GM18505 (cell line): Measurements from ENCODE around the gene MPST.
"Not testable (repeated sequence)": the region's sequence is repeated elsewhere in the genome, so short reads cannot be mapped to it uniquely, and the experiment has no call there.

Source experiments
- ATAC-seq: cut with Tn5 transposase; IDR thresholded peaks from one replicate; pipeline ENCODE4 v1.9.1; 2021; ENCODE audit not compliant: unreplicated experiment
- POLR2A ChIP-seq: IDR thresholded peaks from 4 replicates; pipeline ENCODE4 v1.6.1; 2011; ENCODE audit warnings: borderline replicate concordance; ENCODE audit not compliant: insufficient read depth, insufficient read length; ENCODE audit errors: extremely low read depth

Gene MPST

DNA sequence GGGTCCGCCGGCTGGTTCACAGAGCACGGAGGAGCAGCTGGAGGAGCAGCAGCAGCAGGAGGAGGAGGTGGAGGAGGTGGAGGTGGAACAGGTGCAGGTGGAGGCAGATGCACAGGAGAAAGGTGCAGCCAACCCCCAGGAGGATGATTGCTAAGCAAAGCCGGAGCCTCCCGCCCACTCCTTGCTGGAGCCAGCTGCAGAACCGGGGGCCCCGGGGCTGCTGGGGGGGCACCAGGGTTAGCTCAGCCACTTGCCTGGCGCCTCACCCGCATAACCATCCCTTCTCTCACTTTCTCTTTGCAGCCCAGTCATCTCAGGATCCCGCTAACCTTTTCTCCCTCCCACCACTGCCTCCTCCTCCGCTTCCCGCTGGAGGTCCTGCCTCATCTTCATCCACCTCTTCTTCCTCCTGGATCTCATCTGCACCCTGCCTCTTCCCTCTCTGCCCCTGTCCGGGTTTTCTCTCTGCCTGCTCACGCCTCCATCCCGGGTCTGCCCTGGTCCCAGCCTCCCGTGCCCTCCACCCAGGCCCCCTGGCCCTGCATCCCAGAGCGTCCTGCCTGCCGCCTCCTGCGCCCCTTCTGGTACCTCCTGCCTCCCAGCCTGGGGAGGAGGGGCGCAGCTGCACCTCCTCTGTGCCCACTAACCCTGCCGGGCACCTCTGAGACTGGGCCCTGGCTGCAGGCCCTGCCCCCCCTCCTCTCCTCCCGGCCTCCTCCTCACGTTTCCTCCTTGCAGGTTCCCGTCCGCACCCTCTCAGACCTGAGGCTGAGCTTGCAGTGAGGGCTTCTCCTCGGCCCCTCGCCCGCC, 41.5 kb downstream of the MPST start:
- ATAC-seq = no peak
- TF ChIP-seq POLR2A = no peak

- no peak for TF ChIP-seq POLR2A
- ATAC-seq = no peak
Measured at GRCh38 chr22:37061611-37062375, 42.3 kb downstream of the MPST start.

- TF ChIP-seq POLR2A = no peak
- no peak for ATAC-seq
Measured at GRCh38 chr22:37062376-37062675, 42.8 kb downstream of the MPST start.

GRCh38 chr22:37062702-37063381, 43.3 kb downstream of the MPST start:
- no peak for TF ChIP-seq POLR2A
- no peak for ATAC-seq

DNA sequence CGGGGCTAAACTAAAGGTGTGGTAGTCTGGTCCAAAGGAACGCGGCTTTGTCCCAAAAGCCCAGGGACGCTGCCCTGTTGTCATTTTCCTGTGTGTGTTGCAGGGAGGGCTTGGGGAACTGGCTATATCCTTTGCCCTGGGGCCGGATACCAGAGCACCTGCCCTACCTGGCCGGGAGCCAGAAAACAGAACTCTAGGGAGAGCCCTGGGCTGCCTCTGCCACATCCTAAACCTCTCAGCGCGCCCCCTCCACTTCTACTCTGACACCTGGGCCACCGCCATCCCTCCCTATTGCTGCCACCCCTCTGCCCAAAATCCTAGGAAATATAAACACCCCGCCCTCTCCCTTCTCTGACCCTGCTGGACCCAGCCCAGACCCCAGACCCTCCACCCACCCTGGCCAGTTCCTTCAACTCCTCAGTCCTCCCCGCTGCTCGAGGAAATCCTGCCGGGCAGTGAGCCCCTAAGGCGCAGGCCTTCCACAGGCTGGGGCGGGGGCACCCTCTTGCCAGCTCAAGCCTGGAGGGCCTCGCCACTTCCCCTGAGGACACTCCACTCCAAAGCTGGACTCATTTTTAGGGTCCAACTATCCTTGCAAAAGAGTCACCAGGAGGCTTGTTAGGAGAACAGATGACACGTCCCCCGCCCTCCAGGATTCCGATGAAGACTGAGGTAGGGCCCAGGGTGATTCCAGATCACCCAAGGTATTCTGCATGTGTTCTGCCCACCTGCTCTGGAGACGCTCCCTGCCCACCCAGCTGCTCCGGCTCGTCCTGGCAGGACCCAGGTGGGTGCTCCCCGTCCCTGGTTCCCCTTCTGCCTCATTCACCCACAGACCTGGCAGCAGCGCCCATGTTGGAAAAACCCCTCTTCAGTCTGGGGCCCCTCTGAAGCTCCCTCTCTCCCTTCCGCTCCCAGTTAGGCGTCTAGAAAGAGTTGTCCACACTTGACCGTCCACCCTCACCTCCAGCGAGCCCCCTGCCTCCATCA, 44.2 kb downstream of the MPST start:
- no peak for ATAC-seq
- TF ChIP-seq POLR2A = no peak

GRCh38 chr22:37064553-37064952, 45.0 kb downstream of the MPST start:
- no peak for TF ChIP-seq POLR2A
- ATAC-seq = no peak

DNA sequence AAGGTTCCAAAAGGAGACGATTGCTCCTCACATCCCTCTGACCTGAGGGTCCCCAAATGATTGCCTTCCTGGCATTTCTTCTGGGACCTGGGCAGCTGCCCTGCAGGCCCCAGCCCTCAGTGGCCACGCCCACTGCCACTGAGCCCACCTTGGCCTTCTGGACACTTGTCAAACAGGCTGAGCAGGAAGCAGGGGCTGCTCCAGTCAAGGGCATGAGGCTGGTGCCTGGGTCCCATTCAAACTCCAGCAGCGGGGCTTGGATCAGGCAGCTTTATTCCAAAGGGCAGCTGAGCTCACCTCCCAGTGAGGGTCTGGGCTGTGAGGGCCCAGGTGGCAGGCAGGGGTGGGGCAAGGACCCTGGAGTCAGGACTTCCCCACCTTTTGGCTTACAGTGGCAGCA, 45.6 kb downstream of the MPST start:
- TF ChIP-seq POLR2A = no peak
- ATAC-seq = no peak

DNA sequence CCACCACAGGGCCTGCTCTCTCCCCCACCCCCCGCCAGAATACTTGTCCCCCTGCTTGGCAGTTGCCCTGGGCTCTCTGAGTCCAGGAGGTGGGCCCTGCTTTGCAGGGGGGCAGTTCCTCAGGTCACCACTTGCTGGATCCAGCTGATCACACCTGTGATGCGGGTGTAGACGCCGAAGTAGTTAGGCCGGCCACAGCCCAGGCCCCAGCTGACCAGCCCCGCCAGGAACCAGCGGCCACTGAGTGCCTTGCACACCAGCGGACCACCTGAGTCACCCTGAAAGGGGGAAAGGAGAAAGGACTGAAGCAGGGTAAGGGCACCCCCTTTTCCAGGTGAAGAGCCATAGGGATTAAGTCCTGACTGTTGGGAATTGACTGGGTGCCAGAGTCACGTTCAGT, 46.4 kb downstream of the MPST start:
- TF ChIP-seq POLR2A = no peak
- ATAC-seq = no peak

- TF ChIP-seq POLR2A = no peak
- no peak for ATAC-seq
Measured at GRCh38 chr22:37067428-37067827, 47.9 kb downstream of the MPST start.

DNA sequence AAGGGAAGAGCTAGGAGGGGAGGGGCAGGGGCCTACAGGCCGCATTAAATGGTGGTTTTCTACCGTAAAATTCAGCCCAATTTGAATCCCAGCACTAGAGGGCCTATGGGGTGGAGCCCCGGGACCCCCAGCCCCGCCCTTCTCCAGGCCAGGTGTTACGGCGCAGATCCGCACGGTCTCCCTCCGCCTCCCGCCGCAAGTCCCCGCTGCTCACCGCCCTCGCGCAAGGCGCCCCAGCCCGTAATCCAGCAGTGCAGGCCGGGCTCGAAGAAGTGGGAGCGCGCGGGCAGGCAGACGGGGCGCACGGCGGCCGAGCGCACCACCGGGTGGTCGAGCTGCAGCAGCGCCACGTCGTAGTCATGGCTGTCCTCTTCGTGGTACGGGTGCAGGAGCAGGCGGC, 49.3 kb downstream of the MPST start:
- TF ChIP-seq POLR2A = no peak
- ATAC-seq = no peak

DNA sequence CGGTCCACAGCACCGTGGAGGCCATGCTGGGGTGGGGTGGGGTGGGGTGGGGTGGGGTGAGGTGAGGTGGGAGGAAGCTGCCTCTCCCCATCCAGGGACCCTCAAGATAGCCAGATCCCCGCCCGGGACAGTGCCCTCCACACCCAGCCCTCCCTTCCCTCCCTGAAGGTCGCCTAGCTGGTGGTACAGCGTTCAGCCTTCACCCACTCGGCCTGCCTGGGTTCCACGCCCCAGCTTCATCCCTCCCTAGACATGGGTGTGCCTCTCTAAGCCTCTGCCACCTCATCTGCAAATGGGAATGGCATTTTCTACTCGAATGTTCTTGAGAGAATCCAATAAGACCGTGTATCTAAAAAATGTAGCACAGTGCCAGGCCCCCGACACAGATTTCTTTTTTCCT, 49.8 kb downstream of the MPST start:
- no peak for ATAC-seq
- no peak for TF ChIP-seq POLR2A

- ATAC-seq = no peak
- no peak for TF ChIP-seq POLR2A
Measured at GRCh38 chr22:37069719-37070118, 50.2 kb downstream of the MPST start.

- TF ChIP-seq POLR2A = no peak
- ATAC-seq = no peak
Measured at GRCh38 chr22:37070334-37070733, 50.8 kb downstream of the MPST start.

- no peak for TF ChIP-seq POLR2A
- no peak for ATAC-seq
Measured at GRCh38 chr22:37070744-37071143, 51.2 kb downstream of the MPST start.

- not testable (repeated sequence) for ATAC-seq
Measured at GRCh38 chr22:37071850-37072592, 52.5 kb downstream of the MPST start.
